ENCODE measurements around the gene BCKDK. TPM values are rescaled to one million over a fixed set of nuclear protein-coding genes. Genes with fewer than 3 reads are reported as not detected.

BCKDK gene
- total and polyA plus RNA-seq, 2 of the 13 experiments (the other 11 are each of a cell fraction or from before 2014, with no cell fraction given) = 24.9 to 42.6 TPM

- TF ChIP-seq IKZF5 (CRISPR knock-in tag; IDR thresholded peaks at IDR 0.05) (peak; percentile 66; the same call in 1 of the 2 replicates), ZNF776 (CRISPR knock-in tag; IDR thresholded peaks at IDR 0.05) (peak; percentile 63; the same call in 1 of the 2 replicates), ZNF703 (CRISPR knock-in tag; IDR thresholded peaks at IDR 0.05; ENCODE audit: borderline replicate concordance) (peak; percentile 83), PHB2 (IDR thresholded peaks at IDR 0.05; ENCODE audit: partially characterized antibody) (no peak), ZNF264 (CRISPR knock-in tag; IDR thresholded peaks at IDR 0.05) (no peak; the same call in 1 of the 2 replicates), THAP11 (CRISPR knock-in tag; IDR thresholded peaks at IDR 0.05) (peak; percentile 100), ZKSCAN8 (CRISPR knock-in tag; IDR thresholded peaks at IDR 0.05; ENCODE audit: borderline replicate concordance) (no peak), ZNF33B (CRISPR knock-in tag; IDR thresholded peaks at IDR 0.05) (no peak), ZNF7 (CRISPR knock-in tag; IDR thresholded peaks at IDR 0.05) (0 out of 2 replicates have a peak, but pooled peaks have one; percentile 10), ZNF333 (CRISPR knock-in tag; IDR thresholded peaks at IDR 0.05; ENCODE audit: borderline replicate concordance) (peak; percentile 60; the same call in 1 of the 2 replicates), SIX4 (CRISPR knock-in tag; IDR thresholded peaks at IDR 0.05) (no peak; the same call in 1 of the 2 replicates), CENPBD1 (CRISPR knock-in tag; IDR thresholded peaks at IDR 0.05; ENCODE audit: borderline replicate concordance, low read depth) (no peak), PRDM15 (CRISPR knock-in tag; IDR thresholded peaks at IDR 0.05) (peak; percentile 40; the same call in 1 of the 2 replicates), ZNF557 (CRISPR knock-in tag; IDR thresholded peaks at IDR 0.05) (no peak)
Measured at GRCh38 chr16:31108035-31108793, at the start of gene BCKDK (continued).
